VCaP (cell line): Measurements from ENCODE around the gene BAX.

ENCODE experiments used
- H3K27ac ChIP-seq: fragments of 450-650 bp; 2 replicates; pipeline ENCODE4 v1.5.1; 2017
- TF ChIP-seq, protein P1 (sequence below): fragments of 450-650 bp; conservative IDR thresholded peaks from 2 replicates; pipeline ENCODE4 v1.5.1; 2017; ENCODE audit warnings: mild to moderate bottlenecking, moderate library complexity

BAX gene

DNA sequence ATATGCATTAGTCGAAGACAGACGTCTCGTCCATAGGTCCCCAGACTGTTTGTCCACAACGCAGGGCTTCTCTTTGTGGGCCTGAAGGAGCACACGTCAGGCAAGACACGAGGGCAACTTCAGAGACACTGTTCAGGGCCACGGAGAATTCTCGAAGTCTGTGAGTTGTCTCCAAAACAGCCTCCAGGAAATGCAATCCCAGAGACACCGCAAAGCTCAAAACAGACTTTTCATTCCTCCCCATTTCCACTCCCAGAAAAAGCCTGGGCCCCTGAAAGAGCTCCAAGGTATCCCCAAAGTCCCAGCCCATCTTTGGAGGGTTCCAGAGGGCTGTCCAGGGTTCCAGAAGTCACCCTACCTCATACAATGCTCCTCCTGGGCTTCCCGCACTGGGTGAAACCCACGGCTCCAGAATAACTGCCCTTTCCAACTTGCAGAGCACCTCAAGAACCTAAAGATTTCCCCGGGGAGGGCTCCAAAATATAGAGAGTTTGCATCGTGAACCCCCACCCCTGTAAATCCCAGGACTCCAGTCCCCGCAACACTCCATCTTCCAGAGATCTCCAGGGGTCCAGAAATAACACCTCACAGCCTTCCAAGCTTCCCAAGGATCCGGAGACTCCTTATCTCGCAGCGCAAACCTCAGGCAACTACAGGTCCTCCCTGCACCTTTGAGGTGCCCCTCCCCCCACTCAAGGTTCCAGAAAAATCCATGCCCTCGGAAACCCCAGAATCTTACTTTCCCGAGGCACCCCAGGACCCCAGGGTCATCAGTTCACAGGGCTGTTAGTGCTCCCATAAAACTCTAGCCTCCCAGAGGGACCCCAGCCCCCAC is 9.7 kb downstream of the BAX start:
- TF ChIP-seq, protein P1, sequence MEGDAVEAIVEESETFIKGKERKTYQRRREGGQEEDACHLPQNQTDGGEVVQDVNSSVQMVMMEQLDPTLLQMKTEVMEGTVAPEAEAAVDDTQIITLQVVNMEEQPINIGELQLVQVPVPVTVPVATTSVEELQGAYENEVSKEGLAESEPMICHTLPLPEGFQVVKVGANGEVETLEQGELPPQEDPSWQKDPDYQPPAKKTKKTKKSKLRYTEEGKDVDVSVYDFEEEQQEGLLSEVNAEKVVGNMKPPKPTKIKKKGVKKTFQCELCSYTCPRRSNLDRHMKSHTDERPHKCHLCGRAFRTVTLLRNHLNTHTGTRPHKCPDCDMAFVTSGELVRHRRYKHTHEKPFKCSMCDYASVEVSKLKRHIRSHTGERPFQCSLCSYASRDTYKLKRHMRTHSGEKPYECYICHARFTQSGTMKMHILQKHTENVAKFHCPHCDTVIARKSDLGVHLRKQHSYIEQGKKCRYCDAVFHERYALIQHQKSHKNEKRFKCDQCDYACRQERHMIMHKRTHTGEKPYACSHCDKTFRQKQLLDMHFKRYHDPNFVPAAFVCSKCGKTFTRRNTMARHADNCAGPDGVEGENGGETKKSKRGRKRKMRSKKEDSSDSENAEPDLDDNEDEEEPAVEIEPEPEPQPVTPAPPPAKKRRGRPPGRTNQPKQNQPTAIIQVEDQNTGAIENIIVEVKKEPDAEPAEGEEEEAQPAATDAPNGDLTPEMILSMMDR = no peak
- peak overlapping the region; percentile 87 for H3K27ac ChIP-seq

DNA sequence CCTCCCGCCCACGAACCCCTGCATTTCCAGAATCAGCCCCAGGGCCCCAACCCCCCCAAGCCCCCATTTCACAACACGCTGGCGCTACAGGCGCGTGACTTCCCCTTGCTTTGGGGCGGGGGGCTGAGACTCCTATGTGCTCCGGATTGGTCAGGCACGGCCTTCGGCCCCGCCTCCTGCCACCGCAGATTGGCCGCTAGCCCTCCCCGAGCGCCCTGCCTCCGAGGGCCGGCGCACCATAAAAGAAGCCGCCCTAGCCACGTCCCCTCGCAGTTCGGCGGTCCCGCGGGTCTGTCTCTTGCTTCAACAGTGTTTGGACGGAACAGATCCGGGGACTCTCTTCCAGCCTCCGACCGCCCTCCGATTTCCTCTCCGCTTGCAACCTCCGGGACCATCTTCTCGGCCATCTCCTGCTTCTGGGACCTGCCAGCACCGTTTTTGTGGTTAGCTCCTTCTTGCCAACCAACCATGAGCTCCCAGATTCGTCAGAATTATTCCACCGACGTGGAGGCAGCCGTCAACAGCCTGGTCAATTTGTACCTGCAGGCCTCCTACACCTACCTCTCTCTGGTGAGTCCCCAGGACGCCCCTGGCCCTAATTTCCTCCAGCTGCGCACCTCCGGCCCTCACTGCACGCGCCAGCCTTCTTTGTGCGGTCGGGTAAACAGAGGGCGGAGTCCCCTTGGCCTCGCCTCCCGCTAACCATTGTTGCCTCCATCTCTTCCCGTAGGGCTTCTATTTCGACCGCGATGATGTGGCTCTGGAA is 10.5 kb downstream of the BAX start, which contains the start of gene FTL:
Gene FTL (plus strand): TSS at position 270 of the 766 bp plus-strand sequence. CDS start 199 bp downstream, at position 469.
- H3K27ac ChIP-seq = peak within 1 kb of the TSS; percentile 87
- TF ChIP-seq, protein P1 = no peak

DNA sequence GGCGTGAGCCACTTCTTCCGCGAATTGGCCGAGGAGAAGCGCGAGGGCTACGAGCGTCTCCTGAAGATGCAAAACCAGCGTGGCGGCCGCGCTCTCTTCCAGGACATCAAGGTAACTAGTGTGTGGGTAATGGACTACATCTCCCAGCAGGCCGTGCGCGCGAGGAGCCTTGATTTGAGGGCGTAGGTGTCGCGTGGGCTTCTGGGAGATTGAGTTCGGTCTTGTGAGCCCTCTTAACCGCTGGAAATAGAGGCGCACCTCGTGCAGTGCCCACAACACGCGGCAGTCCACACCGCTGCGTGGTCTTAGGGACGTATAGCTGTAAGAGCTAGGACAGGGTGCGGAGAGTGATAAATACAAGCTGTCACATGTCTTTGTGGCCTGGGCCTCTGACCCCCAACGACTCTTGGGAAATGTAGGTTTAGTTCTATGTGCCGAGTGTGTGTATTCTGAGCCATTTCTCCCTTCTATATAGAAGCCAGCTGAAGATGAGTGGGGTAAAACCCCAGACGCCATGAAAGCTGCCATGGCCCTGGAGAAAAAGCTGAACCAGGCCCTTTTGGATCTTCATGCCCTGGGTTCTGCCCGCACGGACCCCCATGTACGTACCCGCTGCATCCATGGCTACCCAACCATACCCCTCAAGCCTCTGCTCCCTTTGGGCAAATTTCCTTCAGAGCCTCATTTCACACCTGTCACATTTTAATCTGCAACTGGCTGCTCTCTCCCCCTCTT is 11.3 kb downstream of the BAX start:
- TF ChIP-seq, protein P1 = no peak
- H3K27ac ChIP-seq = peak overlapping the region; percentile 87

DNA sequence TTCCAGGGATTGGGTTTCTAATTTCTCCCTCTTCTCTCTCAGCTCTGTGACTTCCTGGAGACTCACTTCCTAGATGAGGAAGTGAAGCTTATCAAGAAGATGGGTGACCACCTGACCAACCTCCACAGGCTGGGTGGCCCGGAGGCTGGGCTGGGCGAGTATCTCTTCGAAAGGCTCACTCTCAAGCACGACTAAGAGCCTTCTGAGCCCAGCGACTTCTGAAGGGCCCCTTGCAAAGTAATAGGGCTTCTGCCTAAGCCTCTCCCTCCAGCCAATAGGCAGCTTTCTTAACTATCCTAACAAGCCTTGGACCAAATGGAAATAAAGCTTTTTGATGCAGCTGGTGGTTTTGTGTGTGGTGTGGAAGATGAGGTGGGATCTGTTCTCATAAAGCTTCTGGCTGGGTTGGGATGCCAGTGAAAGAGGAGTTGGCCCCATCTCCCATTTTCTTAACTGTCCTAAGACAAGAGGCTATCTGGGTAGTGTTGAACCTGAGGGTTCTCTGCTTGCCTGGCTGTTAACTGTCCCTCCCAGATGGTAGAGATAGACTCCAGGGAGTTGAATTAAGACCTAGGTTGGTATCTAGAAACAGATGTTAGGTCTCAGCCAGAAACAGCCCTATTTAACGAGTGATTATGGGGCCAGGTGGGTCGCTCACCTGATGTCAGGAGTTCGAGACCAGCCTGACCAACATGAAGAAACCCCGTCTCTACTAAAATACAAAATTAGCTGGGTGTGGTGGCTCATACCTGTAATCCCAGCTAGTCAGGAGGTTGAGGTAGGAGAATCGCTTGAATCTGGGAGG is 12.1 kb downstream of the BAX start:
- TF ChIP-seq, protein P1 = no peak
- peak overlapping the region; percentile 87 for H3K27ac ChIP-seq

DNA sequence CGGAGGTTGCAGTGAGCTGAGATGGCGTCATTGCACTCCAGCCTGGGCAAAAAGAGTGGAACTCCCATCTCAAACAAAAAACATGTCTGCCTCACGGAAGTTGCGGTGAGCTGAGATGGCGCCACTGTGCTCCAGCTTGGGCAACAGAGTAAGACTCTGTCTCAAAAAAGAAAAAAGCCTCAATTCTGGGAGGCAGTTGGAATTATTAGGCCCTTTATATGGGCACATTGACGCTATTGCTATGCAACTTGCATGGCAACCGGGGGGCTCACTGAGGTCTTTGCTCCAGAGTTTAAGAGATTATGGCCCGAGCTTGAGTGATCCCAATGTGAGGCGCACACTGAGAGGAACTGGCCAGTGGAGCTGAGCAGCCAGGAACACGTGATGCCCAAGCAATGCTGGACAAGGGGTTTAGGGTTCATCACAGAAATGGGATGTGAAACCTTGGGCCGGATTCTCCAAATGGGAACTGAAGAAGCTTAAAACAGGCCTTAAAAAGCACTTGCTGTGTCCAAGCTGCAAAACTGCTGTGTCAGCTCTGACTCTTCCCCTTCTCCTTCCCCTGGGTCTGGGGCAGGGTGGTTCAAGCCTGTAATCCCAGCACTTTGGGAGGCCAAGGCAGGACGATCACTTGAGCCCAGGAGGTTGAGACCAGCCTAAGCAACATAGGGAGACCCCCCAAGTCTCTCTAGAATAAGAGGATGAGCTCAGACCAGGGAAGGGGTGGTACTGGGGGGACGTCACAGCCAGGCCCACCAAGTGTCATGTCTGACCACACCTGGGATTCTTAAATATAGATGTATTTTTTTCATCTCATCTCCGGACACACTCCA is 12.9 kb downstream of the BAX start:
- no peak overlapping the region for H3K27ac ChIP-seq
- TF ChIP-seq, protein P1 = no peak

DNA sequence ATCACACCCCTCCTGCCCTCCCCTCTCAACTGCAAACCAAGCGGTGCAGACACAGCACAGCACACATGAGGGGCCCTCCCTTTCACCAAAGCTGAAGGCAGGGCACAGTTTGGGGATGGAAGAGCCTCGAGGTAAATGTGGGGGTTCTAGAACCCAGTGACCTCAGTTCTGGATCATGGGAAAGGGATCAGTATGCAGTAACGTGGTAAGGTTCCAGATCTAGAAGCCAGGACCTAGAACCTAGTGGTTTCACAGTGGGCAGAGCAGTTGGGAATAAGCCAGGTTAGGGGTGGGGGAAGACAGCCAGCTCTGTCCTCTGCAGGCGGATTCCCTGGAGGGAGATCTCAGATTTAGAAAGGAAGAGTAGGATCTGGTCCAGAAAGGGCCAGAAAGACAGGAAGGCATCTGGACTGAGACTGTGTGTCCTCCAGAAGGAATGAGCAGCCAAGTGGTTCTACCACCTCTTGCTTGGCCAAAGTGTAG is 13.5 kb downstream of the BAX start:
- H3K27ac ChIP-seq = no peak overlapping the region
- TF ChIP-seq, protein P1 = no peak
